Measurements from ENCODE around the gene ARL17A.
"Not testable (repeated sequence)": the region's sequence is repeated elsewhere in the genome, so short reads cannot be mapped to it uniquely, and the experiment has no call there.

Gene ARL17A

DNA sequence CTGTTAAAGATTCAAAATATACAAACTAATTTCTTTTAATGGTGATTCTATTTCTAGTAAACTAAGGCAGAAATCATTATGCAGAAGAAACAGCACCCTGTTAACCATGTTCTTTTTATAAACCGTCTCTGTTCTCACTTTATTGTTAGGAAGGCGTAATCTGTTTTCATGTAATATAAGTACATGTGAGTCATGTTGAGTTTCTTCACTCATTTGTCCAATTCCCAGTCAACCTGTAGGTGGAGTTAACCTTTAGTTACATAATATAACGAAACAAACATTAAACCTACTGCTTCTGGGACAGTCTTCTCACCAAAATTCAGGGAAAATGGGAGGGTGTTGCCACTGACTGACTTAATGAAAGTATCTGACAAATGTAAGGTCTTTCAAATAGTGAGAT is 105.0 kb downstream of the ARL17A start:
- H3K4me3 Mint-ChIP-seq, H3K27ac Mint-ChIP-seq, H3K36me3 Mint-ChIP-seq, H3K4me1 Mint-ChIP-seq, H3K27me3 Mint-ChIP-seq, H3K9me3 Mint-ChIP-seq, DNase-seq, CTCF ChIA-PET: not testable (repeated sequence)

DNA sequence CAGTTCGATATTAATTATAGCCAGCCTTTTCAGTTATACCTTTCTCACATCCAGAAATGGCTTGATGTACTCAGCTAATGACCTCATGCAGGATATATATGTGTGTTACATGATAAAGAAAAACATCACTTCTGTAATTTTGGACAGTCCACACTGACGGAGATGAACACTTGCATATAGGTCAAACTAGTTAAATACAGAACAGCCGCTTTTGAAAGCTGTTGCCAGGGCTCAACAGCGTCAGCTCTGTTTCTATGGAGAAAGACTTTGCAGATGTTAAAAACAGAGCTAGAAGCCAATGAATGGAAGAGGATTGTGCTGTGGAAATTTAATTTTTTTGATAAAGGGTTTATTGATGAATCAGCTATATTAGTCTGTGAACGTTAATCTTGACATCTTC is 111.9 kb downstream of the ARL17A start:
- CTCF ChIA-PET, H3K4me3 Mint-ChIP-seq, H3K27me3 Mint-ChIP-seq, H3K4me1 Mint-ChIP-seq, H3K27ac Mint-ChIP-seq, H3K9me3 Mint-ChIP-seq, DNase-seq, H3K36me3 Mint-ChIP-seq: not testable (repeated sequence)

Data from activated naive CD4-positive, alpha-beta T cell treated with anti-CD3 and anti-CD28 coated beads, Interleukin-2, amount 10 ng/mL, durations not matched to agents 7 days and 5 days (primary cell).